Suppressor macrophage treated with lipopolysaccharide for 4 hours (primary cell): ENCODE results near the gene CCR6.

Experiments used
- DNase-seq: peaks from one replicate; pipeline ENCODE4 v3.0.0-alpha.2; 2020

Gene CCR6

DNA sequence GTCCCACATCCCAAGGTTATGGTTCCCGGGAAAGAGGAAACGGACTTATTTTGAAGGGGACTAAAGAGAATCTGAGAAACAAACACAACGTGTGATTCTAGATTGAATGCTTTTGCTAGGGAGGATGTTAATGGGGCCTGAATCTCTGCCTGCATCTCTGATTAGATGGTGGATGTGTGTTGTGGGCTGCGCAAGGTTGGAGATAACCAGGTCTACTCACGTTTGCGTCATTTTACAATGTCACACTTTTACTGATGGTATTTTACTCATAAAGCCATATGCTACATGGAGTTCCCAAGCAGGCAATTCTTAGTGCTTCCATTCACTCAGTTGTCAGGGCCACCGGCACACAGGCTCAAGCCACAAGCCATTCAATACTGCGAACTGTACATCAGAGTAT, 23.2 kb upstream of the CCR6 start:
- DNase-seq = no peak

DNA sequence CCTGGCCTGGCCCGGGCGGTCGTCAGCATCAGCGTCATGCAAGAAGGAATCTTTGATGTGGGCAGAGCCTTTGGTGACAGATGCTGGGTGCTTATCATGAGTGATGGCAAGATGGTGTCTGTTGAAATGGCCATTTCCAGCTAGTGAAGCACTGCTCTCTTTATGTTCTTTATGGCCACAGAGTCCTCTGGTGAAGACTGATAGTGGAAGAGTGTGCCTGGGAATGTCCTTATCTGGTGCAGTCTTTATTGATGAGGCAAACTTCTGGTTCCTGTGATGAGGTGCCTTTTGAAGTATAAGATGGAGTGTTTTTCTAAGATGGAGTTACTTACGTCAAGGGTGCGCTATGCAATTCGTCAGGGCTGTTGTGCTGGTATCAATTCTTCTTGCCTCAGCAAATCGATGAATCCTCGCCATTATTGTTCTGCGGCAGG, 22.6 kb upstream of the CCR6 start:
- no peak for DNase-seq

DNA sequence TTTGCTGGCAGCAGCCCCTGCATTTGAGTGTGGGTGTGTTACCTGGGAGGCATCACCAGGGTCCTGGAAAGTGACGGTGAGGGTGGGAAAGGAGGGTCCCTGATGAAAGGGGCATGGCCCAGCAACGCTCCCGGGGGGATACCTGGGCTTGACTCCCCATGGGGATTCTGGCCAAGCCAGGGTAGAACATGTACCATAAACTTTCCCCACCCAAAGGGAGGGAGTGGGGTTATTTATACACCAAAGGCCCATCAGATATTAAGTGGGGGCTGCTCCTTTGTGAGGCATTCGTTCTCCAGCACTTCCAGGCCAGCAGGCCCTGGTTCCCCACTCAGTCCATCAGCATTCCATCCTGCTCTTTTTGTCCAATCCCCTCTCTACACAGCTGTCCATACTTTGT, 20.6 kb upstream of the CCR6 start:
- no peak for DNase-seq

DNA sequence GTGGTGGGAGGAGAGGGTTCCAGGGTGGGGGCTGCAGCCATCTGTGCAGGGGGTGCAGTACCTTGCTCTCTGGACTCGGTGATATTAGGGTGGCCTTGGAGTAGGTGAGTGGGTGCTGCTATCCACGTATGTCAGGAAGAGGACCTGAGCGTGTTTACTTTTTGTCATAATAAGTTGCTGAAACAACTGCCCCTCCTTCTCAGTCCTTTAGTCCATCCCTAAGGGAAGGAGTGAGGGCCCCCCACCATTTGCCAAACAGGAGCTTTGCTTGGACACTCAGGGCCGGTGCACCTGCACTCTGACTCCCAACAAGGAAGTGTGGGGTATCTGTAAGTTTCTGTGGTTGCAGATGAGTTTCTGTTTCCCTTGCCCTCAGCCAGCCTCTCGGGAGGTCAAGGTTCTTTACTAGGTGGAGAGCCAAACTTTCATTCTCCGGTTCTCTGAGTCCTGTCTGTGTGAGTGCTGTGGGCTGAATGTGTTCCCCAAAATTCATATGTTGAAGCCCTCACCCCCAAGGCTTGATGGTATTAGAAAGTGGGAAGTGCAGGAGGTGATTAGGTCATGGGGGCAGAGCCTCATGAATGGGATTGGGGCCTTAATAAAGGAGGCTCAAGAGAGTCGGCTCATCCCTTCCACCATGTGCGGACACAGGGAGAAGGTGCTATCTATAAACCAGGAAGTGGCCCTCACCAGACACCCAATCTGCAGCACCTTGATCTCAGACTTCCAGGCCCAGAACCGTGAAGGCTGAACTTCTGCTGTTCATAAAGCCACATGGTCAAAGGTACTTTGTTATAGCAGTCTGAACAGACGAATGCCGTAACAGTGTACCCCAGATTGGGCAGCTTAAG, 19.6 kb upstream of the CCR6 start:
- DNase-seq = no peak

DNA sequence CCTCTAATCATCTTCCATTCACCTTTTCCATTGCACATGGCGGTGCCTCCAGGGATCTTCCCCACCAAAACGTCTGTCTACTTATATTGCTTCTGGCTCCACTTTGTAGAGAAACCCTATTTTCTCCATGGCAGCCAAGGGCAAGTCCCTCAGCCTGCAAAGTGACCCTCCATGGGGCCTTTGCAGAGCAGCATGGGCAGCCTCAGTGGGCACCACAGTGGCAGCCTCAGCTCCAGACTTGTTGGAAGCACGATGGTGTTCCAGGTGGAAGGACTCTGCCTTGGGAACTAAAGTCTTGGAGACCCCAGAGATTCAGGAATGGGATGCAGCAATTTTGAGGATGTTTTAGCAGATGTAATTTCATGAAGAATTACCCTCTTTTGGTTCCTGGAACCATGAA, 18.5 kb upstream of the CCR6 start:
- DNase-seq = no peak

DNA sequence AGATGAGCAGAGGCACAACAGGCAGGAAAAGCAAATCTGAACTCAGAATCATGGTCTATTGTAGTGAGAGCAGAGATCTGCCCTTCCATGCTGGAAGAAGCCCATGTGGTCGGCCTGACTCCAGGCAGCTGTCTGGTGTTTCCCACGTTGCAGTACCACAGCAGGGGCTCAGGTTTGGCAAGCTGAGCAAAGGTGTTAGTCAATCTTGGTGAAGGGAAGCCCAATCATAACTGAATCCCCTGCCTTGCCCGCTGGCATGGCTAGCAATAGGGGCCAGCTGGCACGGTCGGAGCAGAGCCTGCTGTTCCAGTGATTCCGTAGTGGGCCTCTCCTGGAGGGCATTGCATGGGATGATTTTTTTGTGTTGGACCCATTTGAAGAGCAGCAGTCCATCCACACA, 17.8 kb upstream of the CCR6 start:
- DNase-seq = no peak

DNA sequence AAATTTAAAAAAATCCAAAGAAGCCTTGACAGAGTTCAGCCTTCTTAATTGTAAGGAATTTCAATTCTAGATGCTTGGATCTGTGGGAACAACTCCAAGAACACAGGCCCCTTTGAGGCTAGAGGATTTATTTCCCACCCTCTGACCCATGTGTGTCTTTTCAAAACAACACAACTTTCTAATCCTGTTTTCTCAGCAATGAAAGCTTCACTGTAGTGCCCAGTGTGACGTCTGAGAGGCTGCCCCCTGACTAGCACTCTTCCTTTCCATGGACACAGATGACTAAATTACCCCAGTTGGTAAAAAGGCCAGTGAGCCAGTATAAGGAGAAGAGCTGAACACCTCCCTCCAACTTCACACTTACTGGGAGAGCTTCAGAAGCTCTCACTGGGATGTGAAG, 16.5 kb upstream of the CCR6 start:
- DNase-seq = no peak

DNA sequence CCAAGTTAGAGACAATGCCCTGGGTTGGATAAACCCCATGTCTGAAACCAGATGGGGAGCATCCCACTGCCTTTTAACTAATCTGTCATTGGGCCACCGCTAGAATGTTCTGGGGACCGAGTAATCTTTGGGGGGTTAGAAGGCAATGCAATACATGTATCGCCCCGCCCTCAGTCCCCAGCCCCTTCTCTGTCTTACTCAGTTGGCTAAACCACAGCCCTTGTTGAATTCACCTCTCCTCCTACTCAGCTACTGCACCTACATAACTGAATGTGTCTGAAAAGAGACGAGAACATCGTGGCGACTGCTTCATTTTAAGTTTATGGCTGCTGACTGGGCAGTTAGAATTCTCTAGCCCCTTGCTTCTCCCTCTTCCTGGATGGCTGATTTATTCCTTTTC, 15.1 kb upstream of the CCR6 start:
- no peak for DNase-seq

DNA sequence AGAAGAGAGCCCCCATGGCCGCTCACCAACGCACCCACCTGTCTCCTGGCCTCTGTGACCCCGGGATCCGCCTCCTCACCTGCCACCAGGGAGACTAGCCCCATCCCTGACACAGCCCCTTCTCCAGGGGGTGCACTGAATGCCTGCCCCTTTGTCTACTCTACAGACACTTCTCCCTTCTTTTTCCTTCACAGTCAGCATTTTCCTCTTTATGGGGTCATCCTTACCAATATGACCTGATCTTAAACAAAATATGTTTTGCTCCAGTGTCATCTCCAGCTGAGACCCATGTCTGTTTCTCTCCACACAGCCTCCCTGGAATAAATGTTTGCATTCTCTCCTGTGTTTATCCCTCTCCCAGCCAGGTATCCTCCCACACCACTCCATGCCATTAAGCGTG, 14.6 kb upstream of the CCR6 start:
- no peak for DNase-seq

DNA sequence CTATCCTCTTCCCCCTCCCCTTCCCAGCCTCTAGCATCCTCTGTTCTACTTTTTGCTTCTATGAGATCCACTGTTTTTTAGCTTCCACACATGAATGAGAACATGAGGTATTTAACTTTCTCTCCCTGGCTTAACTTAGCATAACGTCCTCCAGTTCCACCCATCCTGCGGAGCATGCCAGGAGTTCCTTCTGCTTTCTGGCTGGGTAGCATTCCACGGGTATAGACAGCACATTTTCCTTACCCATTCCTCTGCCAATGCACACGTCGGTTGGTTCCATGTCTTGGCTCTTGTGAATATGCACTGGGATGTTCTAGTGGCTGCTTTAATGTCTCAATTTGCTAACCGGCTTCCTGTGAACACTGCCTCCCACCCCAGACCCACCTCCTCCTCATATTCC, 13.2 kb upstream of the CCR6 start:
- DNase-seq = no peak

DNA sequence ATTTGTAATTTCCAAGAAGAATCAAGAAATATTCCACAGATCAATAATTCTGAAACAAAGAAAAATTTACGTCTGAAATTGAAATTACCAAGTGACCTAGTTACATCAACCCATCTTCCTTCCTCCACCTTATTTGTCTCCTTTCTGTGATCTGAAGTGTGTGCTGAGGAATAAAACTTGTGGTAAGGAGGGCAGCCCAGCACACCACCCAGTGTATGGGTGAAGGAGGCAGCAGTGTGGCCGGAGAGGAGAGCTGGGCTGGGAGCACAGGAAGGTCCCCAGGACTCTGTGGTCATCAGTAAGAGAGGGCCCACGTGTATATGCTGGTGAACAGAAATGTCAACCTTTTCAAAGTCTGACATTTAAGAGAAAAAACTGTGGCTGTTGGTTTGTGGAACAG, 11.3 kb upstream of the CCR6 start:
- no peak for DNase-seq

DNA sequence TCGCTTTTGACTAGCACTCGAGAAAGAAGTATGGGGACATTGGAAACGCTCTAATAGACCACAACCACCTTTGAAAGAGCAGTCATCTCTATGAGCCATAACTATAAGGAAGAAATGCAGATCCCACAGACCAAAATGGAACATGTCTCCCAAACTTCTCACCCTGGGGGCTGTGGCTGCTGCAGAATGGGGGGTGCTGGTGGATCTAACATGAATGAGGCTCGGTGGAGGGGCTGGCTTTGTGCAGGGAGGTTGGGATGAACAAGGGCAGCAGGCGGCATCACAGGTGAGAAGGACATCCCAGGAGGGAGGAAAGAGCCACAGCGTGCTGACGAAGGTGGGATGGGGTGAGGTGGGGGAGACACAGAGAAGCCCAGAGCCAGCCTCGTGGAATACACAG, 10.5 kb upstream of the CCR6 start:
- no peak for DNase-seq

DNA sequence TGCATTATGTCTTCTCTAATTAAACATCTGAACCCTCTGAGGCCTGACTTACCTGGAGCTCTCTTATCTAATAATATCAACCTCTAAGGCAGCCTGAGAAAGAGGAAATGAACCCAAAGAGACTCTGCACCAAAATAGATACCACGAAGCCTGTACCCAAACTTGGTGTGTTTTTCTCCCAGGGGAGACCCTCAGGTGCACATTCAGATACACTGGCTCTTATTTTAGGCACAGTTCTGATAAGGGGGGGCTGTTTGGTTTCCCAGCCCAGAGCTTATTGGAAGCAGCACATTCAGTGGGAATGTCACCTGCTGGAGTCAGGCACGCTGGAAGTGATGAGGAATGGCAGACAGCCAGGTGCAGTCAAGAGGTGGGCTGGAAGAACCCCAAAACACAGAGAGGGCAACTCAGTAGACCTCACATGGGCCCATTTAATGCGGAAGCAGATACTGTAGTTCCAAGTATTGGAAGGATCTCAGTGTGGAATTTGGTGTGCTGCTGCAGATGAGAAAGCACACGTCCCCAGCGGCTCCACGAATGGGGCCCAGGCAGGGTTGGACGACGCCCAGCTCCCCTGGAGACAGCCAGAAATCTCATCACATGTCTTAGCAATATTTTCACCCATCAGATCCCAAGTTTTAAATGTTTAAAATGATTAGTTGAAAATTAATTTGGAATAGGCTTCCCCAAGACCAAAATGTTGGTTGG, 9.7 kb upstream of the CCR6 start:
- no peak for DNase-seq

DNA sequence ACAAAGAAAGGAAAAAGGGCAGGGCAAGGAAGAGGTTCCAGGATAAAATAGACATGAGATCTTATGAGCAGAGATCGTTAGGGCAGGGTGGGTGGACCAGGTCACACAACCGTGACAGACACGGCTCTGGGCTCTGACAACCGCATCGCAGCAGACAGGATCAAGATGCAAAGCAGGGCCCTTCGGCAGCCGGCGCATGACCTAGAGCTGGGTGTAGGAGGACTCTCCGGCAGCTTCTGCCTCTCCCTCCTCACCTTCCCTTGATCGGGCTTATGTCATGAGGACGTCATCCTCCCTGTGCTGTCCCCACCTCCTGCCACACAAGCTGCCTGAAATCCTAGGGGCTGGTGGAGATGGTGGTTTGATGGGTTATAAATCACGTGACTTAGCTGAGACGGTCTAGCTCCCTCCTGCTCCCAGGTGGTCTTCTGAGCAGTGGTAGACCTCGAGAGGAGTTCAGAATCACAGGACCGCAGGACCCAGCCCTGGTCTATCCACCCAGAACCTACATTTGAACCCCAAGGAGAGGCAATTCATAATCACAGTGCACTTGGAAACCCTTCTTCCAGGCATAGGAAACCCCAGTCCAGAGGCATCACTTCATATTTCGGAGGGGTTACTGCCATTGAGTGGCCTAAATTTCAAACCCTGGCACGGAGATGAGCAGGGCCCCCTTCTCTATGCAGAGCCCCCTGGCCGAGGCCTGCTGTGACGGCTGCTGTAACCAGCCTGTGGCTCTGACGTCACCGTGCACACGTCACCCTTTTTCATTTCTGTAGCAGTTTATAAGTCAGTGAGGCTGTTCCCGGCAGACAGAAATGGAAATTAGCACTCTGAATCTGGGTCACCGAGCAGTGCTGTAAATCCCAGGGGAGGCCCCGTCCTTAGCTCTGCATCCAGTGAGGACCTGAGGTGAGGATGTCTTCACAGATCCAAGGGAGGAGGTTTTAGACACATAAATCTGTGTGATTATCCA, 8.7 kb upstream of the CCR6 start:
- no peak for DNase-seq

DNA sequence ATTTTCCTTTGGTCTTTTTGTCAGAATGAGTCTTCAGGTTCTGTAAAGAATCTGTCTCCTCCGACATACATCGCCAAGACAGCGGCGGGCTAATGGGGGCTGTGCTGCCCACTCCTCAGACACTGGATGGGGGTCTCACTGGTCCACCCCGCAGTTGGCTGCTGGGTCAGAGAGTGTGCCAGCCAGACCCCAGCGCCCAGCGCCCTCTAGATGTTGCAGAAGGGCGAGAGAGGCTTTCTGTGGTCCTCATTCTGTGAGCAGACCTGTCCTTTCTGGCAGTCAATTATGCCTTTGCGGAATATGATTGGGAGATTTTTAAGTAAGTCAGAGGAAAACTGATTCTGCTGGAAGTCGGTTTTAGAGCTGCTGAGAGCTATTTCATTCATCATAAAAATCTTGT, 7.8 kb upstream of the CCR6 start:
- DNase-seq = no peak

DNA sequence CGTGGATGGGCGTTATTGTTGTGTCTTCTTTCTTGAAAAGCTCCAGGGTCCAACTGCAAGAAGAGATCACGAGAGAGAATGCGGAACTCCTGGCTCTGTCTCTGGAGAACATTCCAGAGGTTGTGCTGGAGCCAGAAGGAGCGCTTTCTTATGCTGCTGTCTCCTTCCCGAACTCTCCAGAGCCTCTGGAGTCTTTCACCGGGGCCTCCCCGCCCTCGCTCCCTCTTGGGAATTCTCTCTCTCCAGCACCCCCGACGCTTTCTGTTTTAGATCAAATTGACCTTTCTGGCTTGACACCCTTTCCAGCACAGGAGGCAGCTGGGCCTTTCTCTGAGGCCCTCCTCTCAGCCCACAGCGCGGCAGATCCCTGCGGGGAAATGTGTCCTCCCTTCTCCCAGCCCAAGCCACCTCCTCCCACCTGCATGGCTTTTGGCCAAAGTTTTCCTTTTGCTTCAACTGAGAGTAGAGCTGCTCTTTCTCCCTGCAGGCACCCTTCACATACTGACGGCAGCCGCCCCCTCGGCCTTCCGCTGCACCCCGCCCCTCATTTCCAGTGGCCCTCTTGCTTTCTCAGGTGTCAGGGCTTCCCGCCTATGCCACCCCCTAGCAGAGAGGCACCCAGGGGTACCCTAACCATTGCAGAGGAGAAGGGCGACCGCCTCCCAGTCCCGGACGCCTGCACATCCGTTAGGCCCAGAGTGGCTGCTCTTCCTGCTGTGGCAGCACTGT, 6.6 kb upstream of the CCR6 start:
- DNase-seq = no peak

DNA sequence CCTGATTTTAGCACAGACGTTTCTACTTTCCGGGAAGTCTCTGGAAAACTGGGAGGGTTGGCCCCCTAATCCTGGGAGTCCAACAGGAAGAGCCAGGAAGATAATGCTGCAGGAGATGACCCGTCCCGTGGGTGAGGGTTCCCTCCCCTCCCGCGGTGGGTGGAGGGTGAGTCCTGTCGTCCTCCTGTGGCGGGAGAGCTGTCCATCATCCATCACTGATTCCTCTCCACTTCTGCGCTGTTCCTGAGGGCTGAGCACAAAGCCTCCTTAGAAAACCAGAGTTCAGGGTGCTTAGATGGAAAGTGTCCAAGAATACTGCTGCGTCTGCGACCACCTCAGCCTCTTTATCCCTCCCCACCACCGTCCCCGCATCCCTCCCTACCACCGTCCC, 6.1 kb upstream of the CCR6 start:
- DNase-seq = no peak

DNA sequence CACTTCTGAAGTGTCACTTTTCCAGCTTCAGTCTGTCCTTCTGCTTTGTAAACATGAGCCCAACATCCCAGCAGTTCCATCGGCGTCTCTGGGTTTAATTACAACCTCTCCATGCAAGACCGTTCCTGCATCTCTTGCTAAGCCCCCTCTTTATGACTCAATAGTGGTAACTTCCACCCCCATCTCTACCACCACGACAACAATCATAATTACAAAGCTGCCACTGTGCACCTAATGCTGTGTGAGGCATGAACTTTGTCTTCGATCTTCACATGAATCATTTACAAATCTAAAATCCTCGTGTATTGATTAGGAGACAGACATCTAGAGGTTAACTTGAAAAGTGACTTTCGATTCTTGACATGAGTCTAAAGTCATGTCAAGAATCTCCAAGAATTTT, 4.9 kb upstream of the CCR6 start:
- DNase-seq = no peak

DNA sequence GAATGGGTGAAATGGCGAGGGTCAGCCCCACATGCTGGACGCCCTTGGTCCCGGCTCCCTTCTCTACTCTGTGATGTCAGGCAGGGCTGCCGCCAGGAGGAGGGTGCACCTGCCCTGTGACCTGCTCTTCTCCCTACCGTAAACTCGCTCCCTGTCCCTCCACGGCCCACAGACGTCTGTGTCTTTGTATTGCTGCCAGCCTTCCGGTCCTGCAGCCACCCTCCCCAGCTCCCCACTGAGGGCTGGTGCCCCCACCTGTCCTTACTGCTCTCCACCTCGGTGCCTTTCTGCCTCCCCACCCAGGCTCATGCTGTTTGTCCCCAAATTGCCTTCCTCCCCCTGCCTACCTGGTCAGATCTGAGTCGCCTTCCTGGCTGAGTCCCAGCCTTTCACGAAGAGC, 4.1 kb upstream of the CCR6 start:
- DNase-seq = no peak

DNA sequence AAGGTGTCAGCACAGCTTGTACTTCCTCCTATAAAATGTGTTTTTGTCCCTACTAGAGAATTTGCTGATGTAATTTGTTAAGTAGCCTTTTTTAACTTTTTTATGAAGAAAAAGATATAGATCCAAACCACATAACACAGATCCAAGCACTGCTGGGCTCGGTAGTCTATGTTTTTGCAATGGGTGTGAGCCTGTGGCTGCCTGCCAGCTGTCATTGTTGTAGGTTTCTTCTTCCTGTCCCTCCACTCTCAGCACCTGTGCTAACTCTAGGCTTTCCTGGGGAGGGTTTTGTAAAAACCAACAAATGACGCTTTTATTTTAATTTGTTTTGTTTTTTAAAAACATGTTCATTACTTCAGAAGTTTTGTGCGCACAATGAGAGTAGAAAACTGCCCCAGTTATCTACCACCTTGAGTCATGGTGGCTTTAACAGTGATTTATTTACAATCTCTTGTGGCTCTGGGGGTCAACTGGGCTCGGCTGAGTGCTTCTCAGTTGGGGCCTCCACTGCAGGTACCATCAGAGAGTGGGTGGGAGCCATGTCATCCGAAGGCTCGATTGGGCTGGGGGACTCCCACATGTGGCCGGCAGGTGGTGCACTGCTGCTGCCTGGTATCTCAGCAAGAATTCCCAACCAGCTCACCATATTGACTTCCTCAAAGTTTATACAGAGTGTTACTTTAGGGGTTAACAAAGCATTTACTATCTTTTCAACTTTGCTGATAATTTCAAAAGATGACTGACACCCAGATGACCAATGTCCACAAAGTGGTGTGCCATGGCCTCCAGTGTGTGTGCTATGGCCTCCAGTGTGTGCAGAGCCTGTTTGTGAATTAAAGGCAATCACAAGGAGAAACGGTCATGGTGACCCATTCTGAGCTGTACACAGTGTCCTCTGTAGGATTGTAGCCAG, 3.0 kb upstream of the CCR6 start:
- DNase-seq = no peak

DNA sequence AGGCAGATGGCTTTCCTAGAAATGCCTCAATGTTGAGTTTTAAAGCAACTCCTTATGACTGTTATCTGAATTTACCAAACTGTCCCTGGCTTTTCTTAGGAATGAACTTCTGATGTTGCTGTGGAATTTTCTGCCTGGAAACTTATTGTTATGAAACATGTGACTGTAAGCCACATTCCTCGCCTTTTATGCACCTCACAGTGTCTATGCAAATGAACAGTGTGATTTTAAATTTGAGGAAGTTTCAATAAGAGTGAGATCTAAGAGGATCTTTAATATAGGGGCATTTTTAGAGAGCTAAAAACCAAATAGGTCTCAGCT, 2.4 kb upstream of the CCR6 start:
- DNase-seq = no peak

DNA sequence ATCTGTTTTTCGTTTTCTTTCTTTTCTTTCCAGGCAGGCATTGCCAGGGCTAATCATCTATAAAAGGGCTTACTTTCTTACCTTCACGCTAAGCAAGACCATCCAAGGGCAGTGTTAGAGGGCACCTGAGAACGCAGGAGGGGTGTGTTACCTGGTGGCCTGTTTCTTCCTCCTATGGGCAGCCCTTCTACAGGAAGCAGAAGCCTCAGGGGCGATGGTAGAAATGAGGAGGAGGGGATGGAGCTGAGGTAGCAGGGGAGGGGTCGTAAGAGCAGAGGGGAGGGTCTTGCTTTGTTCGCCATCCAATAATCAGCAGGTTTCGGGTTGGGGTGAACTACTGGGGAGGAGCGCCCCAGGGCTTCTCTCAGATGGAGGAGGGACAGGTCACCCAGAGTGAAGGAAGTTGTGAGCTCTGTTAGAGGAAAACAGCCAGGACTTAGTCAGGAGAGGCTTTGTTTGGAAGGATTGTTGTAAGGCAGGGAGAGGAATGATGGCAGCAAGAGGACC, 1.5 kb upstream of the CCR6 start:
- no peak for DNase-seq
